HG02840 (cell line): ENCODE results near the gene SLC35D1.
"Not testable (repeated sequence)": the region's sequence is repeated elsewhere in the genome, so short reads cannot be mapped to it uniquely, and the experiment has no call there.

ENCODE experiments used
- ATAC-seq: cut with Tn5 transposase; IDR thresholded peaks from one replicate; pipeline ENCODE4 v1.9.1; 2021; ENCODE audit warnings: mild to moderate bottlenecking, moderate library complexity, moderate number of reproducible peaks; ENCODE audit not compliant: unreplicated experiment, low FRiP score

Gene SLC35D1

DNA sequence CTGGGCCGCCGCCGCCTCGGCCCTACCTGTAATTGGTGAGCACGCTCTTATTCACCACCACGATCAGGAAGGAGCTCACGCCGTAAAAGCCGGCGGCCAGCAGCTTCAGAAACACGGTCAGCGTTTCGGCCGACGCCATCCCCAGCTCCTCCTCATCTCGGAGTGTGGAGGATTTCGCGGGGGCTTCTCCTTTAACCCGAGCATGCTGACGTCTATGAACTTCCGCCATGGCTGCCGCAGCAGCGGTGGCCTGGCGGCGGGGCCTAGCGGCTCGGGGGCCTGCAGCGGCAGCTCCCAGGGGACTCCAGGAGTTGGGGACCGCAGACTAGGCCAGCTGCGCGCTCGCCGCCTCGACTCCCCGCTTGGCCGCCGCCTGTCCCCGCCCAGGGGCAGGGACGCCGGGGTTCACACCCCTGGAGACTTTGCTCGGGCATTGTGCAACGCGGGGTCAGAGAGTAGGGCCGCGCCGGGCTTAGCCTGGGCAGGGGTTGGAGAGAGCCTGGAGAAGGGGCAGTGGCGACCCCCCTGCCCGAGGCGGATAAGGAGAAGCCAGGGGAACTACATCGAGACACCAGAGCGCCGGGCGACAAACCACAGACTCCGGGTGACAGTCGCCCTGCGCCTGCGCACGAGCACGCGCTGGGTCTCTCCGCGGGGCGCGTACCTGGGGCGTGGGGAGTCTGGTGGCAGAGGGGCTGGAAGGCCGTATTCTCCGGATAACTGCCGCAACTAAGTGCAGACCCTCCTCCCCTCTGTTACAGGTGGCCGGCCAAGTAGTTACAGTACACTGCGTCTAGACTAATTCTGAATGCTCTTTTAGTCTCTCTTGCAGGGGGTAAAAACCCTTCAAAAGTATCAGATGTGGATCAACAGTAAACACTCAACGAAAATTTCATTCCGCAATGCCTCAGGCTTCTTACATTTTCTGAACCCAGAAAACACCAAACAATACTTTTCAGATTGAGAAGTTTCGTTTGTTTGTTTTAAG is at the start of gene SLC35D1:
Gene SLC35D1, minus strand, starts transcription at position 364 of the 988 bp plus-strand sequence. Its CDS starts 135 bp downstream, at position 229.
- peak; percentile 83 for ATAC-seq

DNA sequence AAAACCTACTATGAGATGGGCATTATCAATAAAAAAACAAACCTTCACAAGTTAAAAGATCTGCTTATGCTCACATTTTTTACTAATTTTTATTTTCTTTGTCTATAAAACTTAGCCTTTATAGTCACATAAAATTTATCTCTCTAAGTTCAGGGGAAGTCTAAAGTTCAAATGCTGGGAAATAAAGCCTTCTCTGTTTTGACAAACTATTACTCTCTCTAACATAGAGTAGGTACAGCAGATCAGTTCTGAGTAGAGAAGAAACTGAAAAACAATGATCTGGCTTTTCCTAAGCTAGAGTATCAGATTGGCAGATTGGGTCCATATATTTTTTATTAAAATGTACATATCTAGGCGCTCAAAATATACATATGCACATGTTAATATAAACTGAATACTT is 49.6 kb upstream of the SLC35D1 start:
- ATAC-seq = no peak

- ATAC-seq = no peak
Observed at GRCh38 chr1:67100833-67101232, 46.9 kb upstream of the SLC35D1 start.

DNA sequence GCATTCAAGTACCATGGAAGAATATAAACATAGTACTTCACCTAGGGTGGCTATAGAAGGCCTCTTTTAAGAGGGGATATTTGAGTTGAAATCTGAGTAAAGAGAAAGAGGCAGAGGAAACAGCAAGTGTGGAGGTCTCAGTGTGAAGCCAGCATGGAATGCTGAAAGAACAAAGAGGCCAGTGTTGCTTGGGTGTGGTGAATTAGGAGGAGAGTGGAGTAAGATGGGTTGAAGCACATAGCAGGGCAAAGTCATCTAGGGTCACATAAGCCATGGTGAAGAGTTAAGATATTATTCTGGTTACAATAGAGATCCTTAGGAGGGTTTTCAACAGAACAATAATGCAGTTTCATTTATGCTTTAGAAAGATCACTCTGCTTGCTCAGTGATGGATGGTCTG is 43.4 kb upstream of the SLC35D1 start:
- ATAC-seq = no peak

- no peak for ATAC-seq
Observed at GRCh38 chr1:67094191-67094590, 40.2 kb upstream of the SLC35D1 start.

DNA sequence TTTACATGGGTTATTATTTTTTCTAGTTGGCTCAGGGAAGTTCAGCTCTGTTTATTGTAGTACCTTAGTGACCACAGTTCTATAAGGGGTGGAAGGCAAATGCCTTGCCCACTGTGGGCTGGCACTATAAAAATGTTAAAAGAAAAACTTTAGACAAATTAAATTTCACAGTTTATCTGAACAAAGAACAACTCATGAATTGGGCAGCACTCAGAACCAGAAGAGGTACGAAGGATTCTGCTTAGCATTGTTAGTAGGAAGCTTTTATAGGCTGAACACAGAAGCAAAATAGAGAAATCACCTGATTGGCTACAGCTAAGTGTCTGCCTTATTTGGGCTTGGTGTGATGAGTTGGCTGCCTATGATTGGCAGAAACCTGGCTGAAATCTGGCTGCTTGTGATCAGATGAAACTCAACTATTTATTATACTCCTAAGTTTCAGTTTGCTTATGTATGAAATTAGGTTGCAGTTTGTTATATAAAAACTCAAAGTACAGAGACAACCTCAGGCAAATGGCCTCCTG is 35.8 kb upstream of the SLC35D1 start:
- no peak for ATAC-seq

DNA sequence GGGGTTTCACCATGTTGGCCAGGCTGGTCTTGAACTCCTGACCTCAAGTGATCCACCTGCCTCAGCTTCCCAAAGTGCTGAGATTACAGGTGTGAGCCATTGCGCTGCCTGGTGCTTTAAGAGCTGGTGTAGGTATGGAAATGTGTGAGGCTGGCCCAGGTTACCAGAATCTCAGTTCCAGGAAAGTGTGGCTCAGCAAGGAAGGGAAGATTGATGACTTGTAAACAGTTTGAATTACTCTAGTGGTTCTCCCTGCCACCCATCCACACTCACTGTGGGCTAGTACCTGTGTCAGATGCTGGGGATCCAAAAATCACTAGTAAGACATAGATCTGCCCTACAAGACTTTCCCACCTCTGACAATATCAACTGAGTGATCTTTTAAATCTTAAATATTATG is 34.5 kb upstream of the SLC35D1 start:
- ATAC-seq = no peak

DNA sequence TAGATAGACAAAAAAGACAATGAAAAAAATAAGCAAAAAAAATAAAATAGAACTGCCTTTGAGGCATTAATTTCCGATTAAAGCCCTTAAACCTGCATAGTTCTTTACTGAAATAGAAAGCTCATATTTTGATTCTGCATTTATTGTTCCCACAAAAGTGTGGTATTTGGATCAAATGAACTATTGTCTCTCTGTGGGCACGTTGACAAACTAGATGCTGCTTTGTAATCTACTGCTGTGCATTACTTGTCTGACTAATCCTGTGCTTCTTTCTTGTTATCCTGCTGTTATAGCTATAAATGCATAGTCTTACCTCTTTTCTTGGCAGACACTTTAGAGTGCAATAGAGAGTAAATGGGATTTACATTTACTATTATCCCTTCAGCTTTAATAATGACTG is 31.4 kb upstream of the SLC35D1 start:
- ATAC-seq = no peak

DNA sequence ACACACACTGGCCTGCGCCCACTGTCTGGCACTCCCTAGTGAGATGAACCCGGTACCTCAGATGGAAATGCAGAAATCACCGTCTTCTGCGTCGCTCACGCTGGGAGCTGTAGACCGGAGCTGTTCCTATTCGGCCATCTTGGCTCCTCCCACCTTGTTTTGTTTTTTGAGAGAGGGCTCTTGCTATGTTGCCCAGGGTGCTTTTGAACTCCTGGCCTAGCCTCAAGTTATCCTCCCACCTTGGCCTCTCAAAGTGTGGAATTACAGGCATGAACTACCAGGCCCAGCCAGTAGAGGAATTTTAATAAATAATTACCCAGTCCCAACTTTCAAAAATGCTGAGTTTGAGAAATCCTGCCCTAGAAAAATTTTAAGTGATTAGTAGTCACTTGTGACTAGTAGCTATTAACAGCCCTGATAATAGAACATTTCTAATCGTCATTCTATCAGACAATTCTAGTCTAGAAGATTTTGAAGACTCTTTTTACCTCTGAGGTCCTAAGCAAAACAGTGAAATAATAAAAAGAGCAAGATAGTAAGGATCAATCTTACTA is 30.9 kb upstream of the SLC35D1 start:
- ATAC-seq = no peak

GRCh38 chr1:67078291-67078690 is 24.3 kb upstream of the SLC35D1 start:
- ATAC-seq = no peak

- ATAC-seq = no peak
Observed at GRCh38 chr1:67077593-67077992, 23.6 kb upstream of the SLC35D1 start.

DNA sequence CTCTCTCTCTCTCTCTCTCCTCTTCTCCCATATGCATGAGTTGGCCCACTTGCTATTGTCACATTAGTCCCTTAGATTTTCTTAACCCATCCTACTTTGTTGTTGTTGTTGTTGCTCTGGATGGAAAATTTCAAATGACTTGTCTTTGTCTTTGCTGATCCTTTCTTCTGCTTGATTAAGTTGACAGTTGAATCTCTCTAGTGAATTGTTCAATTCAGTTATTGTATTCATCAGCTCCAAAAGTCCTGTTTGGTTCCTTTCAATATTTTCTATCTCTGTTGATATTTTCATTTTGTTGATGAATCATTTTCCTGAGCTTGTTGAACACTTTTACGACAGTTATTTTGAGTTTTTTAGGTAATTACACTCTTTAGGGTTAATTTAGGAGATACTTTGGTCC is 18.8 kb upstream of the SLC35D1 start:
- no peak for ATAC-seq

DNA sequence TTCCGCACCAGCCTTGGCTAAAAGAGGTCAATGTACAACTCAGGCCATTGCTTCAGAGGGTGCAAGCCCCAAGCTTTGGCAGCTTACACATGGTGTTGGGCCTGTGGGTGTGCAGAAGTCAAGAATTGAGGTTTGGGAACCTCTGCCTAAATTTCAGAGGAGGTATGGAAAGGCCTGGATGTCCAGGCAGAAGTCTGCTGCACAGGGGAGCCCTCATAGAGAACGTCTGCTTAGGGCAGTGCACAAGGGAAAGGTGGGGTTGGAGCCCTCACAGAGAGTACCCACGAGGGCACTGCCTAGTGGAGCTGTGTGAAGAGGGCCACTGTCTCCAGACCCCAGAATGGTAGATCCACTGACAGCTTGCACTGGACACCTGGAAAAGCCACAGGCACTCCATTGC is 13.7 kb upstream of the SLC35D1 start:
- not testable (repeated sequence) for ATAC-seq

DNA sequence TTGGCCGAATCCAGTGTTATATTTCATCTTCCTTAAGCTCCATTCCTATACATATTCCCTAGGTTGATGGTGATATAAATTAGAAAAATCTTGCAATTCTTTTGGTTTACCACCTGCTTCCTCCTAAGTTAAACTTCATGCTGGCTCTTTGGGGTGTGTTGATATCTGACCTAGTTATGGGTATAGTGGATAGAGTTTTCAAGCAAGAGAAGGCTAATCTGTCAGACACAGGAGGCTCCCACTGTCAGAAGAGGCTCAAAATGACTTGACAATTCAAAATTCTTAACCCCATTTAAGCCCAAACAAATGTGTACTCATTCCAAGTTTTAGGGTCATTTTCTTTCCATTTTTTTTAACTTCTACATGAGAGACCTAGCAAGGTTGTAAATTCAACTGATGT is 8.5 kb upstream of the SLC35D1 start:
- no peak for ATAC-seq

- no peak for ATAC-seq
Observed at GRCh38 chr1:67061266-67061665, 7.3 kb upstream of the SLC35D1 start.

DNA sequence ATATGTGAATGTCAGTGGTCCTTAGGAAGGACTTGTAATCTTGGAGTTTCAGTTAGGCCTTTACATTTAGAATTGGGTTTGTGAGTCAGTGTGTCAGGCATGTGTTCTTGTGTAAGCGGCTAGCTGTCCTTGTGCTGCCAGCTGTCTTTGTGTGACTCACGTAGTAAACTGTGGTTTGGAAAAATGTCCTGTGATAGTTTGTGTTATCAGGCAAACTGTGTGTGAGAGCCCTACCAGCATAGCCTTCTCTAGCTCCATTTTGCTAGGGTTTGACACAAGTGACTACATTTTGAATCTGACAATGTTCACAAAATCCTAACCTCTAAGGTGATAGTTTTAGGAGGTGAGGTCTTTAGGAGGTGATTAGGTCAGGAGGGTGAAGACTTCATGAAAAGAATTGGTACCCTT is 6.9 kb upstream of the SLC35D1 start:
- no peak for ATAC-seq

GRCh38 chr1:67059346-67059745 is 5.4 kb upstream of the SLC35D1 start:
- no peak for ATAC-seq

- ATAC-seq = no peak
Observed at GRCh38 chr1:67058761-67059160, 4.8 kb upstream of the SLC35D1 start.

- no peak for ATAC-seq
Observed at GRCh38 chr1:67058242-67058641, 4.3 kb upstream of the SLC35D1 start.

GRCh38 chr1:67053535-67053784 is 488 bp downstream of the SLC35D1 start:
- ATAC-seq = peak; percentile 27

GRCh38 chr1:67052741-67053534 is 1.0 kb downstream of the SLC35D1 start:
- peak; percentile 27 for ATAC-seq
